Parathyroid adenoma (tissue), 2 donors: ENCODE measurements around the gene MAP3K7CL.

Experiments
- H2AFZ ChIP-seq: fragments of 300-600 bp; sonication (generic); one replicate; pipeline ENCODE4 v1.7.0; 2017; ENCODE audit warnings: antibody characterized with exemption, mild to moderate bottlenecking
- H3K27ac ChIP-seq: fragments of 300-600 bp; sonication (generic); one replicate; pipeline ENCODE4 v1.7.0; 2017
- H3K27me3 ChIP-seq: fragments of 300-600 bp; sonication (generic); one replicate; pipeline ENCODE4 v1.7.0; 2017; ENCODE audit warnings: low read length; ENCODE audit not compliant: control insufficient read depth, insufficient read depth
- H3K36me3 ChIP-seq: fragments of 300-600 bp; sonication (generic); one replicate; pipeline ENCODE4 v1.7.0; 2017; ENCODE audit warnings: low read length; ENCODE audit not compliant: control insufficient read depth, insufficient read depth
- H3K4me1 ChIP-seq: fragments of 300-600 bp; sonication (generic); one replicate; pipeline ENCODE4 v1.7.0; 2017; ENCODE audit warnings: control low read depth
- H3K4me2 ChIP-seq: fragments of 300-600 bp; sonication (generic); one replicate; pipeline ENCODE4 v1.7.0; 2017; ENCODE audit warnings: low read length
- H3K4me3 ChIP-seq: fragments of 300-600 bp; sonication (generic); one replicate; pipeline ENCODE4 v1.7.0; 2017; ENCODE audit warnings: low read depth, low read length
- H3K79me2 ChIP-seq: fragments of 300-600 bp; sonication (generic); one replicate; pipeline ENCODE4 v1.7.0; 2017; ENCODE audit warnings: control low read depth
- H3K9ac ChIP-seq: fragments of 300-600 bp; sonication (generic); one replicate; pipeline ENCODE4 v1.7.0; 2017; ENCODE audit warnings: mild to moderate bottlenecking
- H3K9me3 ChIP-seq: fragments of 300-600 bp; sonication (generic); one replicate; pipeline ENCODE4 v1.7.0; 2017; ENCODE audit warnings: low read length; ENCODE audit not compliant: control insufficient read depth
- CTCF ChIP-seq: fragments of 300-600 bp; sonication (generic); IDR thresholded peaks from one replicate; pipeline ENCODE4 v1.7.0; 2017; ENCODE audit warnings: antibody characterized with exemption, mild to moderate bottlenecking
- donor health status: primary hyperparathyroidism.

The MAP3K7CL gene

GRCh38 chr21:29224006-29224405, 93.6 kb downstream of the MAP3K7CL start:
- H3K4me1 ChIP-seq = no peaks in the 10 kb centered on the region
- no peak overlapping the region for H3K9ac ChIP-seq
- H3K36me3 ChIP-seq = no peaks in the 10 kb centered on the region
- H2AFZ ChIP-seq = no peak overlapping the region
- no peaks in the 10 kb centered on the region for H3K79me2 ChIP-seq
- no peaks in the 10 kb centered on the region for H3K9me3 ChIP-seq
- no peak overlapping the region for H3K4me2 ChIP-seq
- no peak overlapping the region for H3K27ac ChIP-seq
- H3K27me3 ChIP-seq = no peaks in the 10 kb centered on the region
- TF ChIP-seq CTCF = no peak
- no peak overlapping the region for H3K4me3 ChIP-seq
